Testis (tissue), 2 donors: ENCODE results near the gene ANKRD18B.
"Not testable (repeated sequence)": the region's sequence is repeated elsewhere in the genome, so short reads cannot be mapped to it uniquely, and the experiment has no call there.

ENCODE experiments used
- CTCF ChIP-seq, 3 experiments: fragments of 450-650 bp in 2 of 3; fragments of 200-600 bp in 1 of 3; sonication (generic) in 1 of 3; IDR thresholded peaks; one replicate each; pipeline ENCODE4 v1.5.1; 2016 to 2019; ENCODE audit warnings: antibody characterized with exemption in 3 of 3, mild to moderate bottlenecking in 2 of 3, moderate library complexity in 1 of 3
- POLR2A ChIP-seq: fragments of 450-650 bp; IDR thresholded peaks from one replicate; pipeline ENCODE4 v1.6.1; 2017; ENCODE audit warnings: antibody characterized with exemption, mild to moderate bottlenecking, moderate library complexity

GRCh38 chr9:33523397-33524305 is at the start of gene ANKRD18B:
- peak in 1 of 3 experiments; percentile 10 for TF ChIP-seq CTCF (IDR thresholded peaks at IDR 0.05)
- not testable (repeated sequence) for TF ChIP-seq POLR2A
